HUES48 (cell line): ENCODE measurements around the gene SLC5A10.
"Not testable (repeated sequence)": the region's sequence is repeated elsewhere in the genome, so short reads cannot be mapped to it uniquely, and the experiment has no call there.

Source experiments
- H3K27ac ChIP-seq: one replicate; pipeline ENCODE4 v1.7.0; 2013; ENCODE audit warnings: low read depth, low read length, inconsistent platforms
- H3K27me3 ChIP-seq: 2 replicates; pipeline ENCODE4 v1.6.1; 2013; ENCODE audit warnings: mild to moderate bottlenecking, low read length; ENCODE audit not compliant: control insufficient read depth, insufficient read depth
- H3K36me3 ChIP-seq: 2 replicates; pipeline ENCODE4 v1.6.1; 2013; ENCODE audit warnings: low read length; ENCODE audit not compliant: control insufficient read depth, insufficient read depth
- H3K4me1 ChIP-seq: 2 replicates; pipeline ENCODE4 v1.6.1; 2013; ENCODE audit warnings: mild to moderate bottlenecking, low read length; ENCODE audit not compliant: control insufficient read depth, insufficient read depth
- H3K4me3 ChIP-seq: 2 replicates; pipeline ENCODE4 v1.5.1; 2013; ENCODE audit warnings: mild to moderate bottlenecking, low read depth, low read length
- H3K9ac ChIP-seq: 2 replicates; pipeline ENCODE4 v1.6.1; 2013; ENCODE audit warnings: mild to moderate bottlenecking, low read depth, low read length, moderate library complexity
- H3K9me3 ChIP-seq: 2 replicates; pipeline ENCODE4 v1.6.1; 2013; ENCODE audit warnings: low read length; ENCODE audit not compliant: control insufficient read depth, insufficient read depth

Gene SLC5A10

GRCh38 chr17:18947866-18948265 is 4.1 kb upstream of the SLC5A10 start:
- no peaks in the 10 kb centered on the region for H3K9me3 ChIP-seq
- H3K4me3 ChIP-seq, result no peak overlapping the region
- H3K27me3 ChIP-seq, result no peaks in the 10 kb centered on the region
- no peaks in the 10 kb centered on the region for H3K4me1 ChIP-seq
- no peak overlapping the region for H3K27ac ChIP-seq
- H3K36me3 ChIP-seq, result no peaks in the 10 kb centered on the region
- H3K9ac ChIP-seq, result no peak overlapping the region

- no peaks in the 10 kb centered on the region for H3K36me3 ChIP-seq
- H3K4me3 ChIP-seq, result no peak overlapping the region
- H3K9me3 ChIP-seq, result no peaks in the 10 kb centered on the region
- no peak overlapping the region for H3K9ac ChIP-seq
- no peaks in the 10 kb centered on the region for H3K27me3 ChIP-seq
- H3K4me1 ChIP-seq, result no peaks in the 10 kb centered on the region
- no peak overlapping the region for H3K27ac ChIP-seq
These were observed 3.4 kb upstream of the SLC5A10 start for GRCh38 chr17:18948476-18949006.

- Histone ChIP-seq H3K4me1 (no peaks in the 10 kb centered on the region), H3K27me3 (no peaks in the 10 kb centered on the region), H3K27ac (no peak overlapping the region), H3K36me3 (no peaks in the 10 kb centered on the region), H3K9me3 (no peaks in the 10 kb centered on the region), H3K9ac (no peak overlapping the region), H3K4me3 (no peak overlapping the region)
These were observed 2.4 kb upstream of the SLC5A10 start for GRCh38 chr17:18949566-18949965.

DNA sequence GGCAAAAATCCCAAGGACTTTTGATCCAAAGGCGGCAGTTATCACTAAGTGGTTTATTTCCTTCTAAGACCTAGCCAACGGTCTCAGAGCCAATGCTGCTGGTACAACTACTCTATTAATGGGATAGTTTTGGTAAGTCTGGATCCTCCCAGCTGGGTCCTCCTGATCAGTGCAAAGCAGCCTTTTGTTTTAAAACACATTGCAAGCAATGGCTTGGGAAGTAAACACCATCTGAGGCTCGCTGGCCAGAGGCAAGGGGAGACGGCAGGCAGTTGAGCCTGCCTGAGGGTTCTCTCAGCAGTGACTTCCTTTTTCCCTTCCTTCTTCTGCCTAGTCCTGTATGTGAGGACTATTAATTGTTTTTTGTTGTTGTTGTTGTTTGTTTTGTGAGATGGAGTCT is 1.6 kb upstream of the SLC5A10 start:
- no peaks in the 10 kb centered on the region for H3K36me3 ChIP-seq
- no peak overlapping the region for H3K9ac ChIP-seq
- H3K27ac ChIP-seq, result no peak overlapping the region
- no peaks in the 10 kb centered on the region for H3K9me3 ChIP-seq
- no peak overlapping the region for H3K4me3 ChIP-seq
- no peaks in the 10 kb centered on the region for H3K27me3 ChIP-seq
- H3K4me1 ChIP-seq, result no peaks in the 10 kb centered on the region

DNA sequence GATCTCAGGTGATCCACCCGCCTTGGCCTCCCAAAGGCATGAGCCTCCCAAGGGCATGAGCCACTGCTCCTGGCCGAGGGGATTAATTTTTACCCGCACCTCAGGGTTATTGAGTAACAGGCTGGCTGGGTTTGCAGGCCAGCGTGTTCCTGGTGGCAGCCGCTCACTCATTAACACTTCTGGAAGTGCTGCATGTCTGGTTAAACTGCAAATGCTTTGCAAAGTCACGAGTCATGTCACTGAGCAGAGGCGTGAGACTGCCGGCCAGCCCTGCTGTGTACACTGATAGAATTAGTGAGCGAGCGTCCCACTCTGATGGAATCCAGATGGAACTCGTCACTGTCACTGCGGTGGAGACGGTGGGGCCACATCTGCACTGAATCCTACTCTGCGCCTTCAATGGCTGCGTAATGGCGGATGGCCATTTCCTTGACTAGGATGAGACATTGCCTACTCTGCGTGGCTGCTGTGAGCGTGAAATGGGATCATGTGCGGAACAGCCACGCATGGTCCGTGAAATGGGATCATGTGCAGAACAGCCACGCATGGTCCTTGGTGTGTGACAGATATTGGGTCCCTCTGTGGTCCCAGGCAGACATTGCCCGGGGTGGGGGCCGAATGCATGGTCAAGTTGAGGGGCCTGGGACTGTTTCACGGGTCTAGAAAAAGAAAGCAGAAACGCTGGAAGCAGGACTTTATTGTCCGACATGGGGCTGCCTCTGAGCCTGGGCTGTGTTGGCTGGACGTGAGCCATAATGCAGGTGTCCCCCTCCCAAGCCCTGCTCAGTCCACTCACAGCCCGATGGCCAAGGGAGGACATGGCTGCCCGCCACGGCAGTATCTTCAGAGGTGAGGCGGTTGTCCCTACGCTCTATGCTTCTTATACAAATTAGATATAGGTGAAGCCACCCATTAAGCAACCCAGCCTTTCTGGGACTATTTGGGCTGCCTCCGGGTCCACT is 740 bp upstream of the SLC5A10 start:
- no peak overlapping the region for H3K4me3 ChIP-seq
- H3K9me3 ChIP-seq, result no peaks in the 10 kb centered on the region
- no peaks in the 10 kb centered on the region for H3K4me1 ChIP-seq
- H3K27ac ChIP-seq, result no peak overlapping the region
- no peaks in the 10 kb centered on the region for H3K36me3 ChIP-seq
- no peak overlapping the region for H3K9ac ChIP-seq
- H3K27me3 ChIP-seq, result no peaks in the 10 kb centered on the region

GRCh38 chr17:18953231-18953728 is 1.3 kb downstream of the SLC5A10 start:
- Histone ChIP-seq H3K4me1 (no peaks in the 10 kb centered on the region), H3K9ac (no peak overlapping the region), H3K9me3 (no peaks in the 10 kb centered on the region), H3K4me3 (no peak overlapping the region), H3K36me3 (no peaks in the 10 kb centered on the region), H3K27ac (no peak overlapping the region), H3K27me3 (no peaks in the 10 kb centered on the region)

DNA sequence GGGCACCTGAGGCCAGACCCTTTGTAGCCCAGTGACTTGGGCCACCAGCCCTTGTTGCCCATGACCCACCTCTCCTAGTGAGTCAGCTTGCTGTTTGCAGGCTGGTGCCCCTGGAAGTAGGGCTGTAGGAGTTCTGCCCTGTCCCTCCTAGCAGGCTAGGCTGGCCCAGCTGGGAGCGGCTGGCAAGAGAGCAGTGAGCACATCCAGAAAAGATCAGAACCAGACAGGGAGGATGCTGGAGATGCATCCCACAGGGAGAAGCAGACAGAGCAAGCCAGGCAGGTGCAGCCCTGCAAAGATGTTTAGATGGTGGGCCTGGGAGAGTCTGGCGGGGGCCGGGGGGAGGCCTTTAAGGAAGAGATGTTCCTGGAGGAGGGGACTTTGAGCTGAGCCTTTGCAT is 2.4 kb downstream of the SLC5A10 start:
- Histone ChIP-seq H3K36me3 (no peaks in the 10 kb centered on the region), H3K9me3 (no peaks in the 10 kb centered on the region), H3K4me3 (no peak overlapping the region)

GRCh38 chr17:18955009-18955408 is 3.0 kb downstream of the SLC5A10 start:
- Histone ChIP-seq H3K27me3 (no peaks in the 10 kb centered on the region), H3K4me3 (no peak overlapping the region), H3K9me3 (no peaks in the 10 kb centered on the region), H3K4me1 (no peaks in the 10 kb centered on the region), H3K36me3 (no peaks in the 10 kb centered on the region), H3K27ac (no peak overlapping the region), H3K9ac (no peak overlapping the region)

More for the DNA sequence above, 2.4 kb downstream of the SLC5A10 start:
- Histone ChIP-seq H3K9ac (no peak overlapping the region), H3K27ac (no peak overlapping the region), H3K4me1 (no peaks in the 10 kb centered on the region), H3K27me3 (no peaks in the 10 kb centered on the region)

DNA sequence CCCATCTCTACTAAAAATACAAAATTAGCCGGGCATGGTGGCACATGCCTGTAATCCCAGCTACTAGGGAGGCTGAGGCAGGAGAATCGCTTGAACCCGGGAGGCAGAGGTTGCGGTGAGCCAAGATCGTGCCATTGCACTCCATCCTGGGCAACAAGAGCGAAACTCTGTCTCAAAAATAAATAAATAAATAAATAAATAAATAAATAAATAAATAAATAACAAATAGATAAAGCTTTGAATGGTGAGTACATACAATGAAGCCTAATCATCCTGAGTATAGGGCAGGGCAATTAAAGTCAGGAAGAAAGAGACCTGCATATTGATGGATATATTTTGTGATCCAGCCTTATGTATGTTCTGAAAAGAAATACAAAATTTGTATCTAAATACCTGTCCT is 4.1 kb downstream of the SLC5A10 start:
- H3K36me3 ChIP-seq, H3K4me3 ChIP-seq, H3K27me3 ChIP-seq, H3K4me1 ChIP-seq, H3K9ac ChIP-seq, H3K9me3 ChIP-seq, H3K27ac ChIP-seq: not testable (repeated sequence)

GRCh38 chr17:18956581-18956980 is 4.6 kb downstream of the SLC5A10 start:
- no peak overlapping the region for H3K9ac ChIP-seq
- no peak overlapping the region for H3K27ac ChIP-seq
- no peaks in the 10 kb centered on the region for H3K4me1 ChIP-seq
- no peaks in the 10 kb centered on the region for H3K36me3 ChIP-seq
- no peaks in the 10 kb centered on the region for H3K27me3 ChIP-seq
- H3K9me3 ChIP-seq, result no peaks in the 10 kb centered on the region
- no peak overlapping the region for H3K4me3 ChIP-seq

- no peak overlapping the region for H3K4me3 ChIP-seq
- H3K4me1 ChIP-seq, result no peaks in the 10 kb centered on the region
- no peaks in the 10 kb centered on the region for H3K9me3 ChIP-seq
- H3K9ac ChIP-seq, result no peak overlapping the region
- H3K36me3 ChIP-seq, result no peaks in the 10 kb centered on the region
- H3K27me3 ChIP-seq, result no peaks in the 10 kb centered on the region
- no peak overlapping the region for H3K27ac ChIP-seq
These were observed 5.9 kb downstream of the SLC5A10 start for GRCh38 chr17:18957831-18958230.
